HEK293 (cell line): ENCODE results near the gene RSPH1.

Experiments
- CTCF ChIA-PET: fragments of 350-600 bp; formaldehyde crosslinking; extraction: SDS; loops from one replicate; lab custom pipeline; 2021; ENCODE audit warnings: antibody characterized with exemption; lab: Yijun Ruan, JAX
- POLR2A ChIA-PET: fragments of 300-600 bp; formaldehyde crosslinking; extraction: SDS; loops from one replicate; lab custom pipeline; 2020; ENCODE audit warnings: antibody characterized with exemption, inconsistent platforms; lab: Yijun Ruan, JAX
- H3K27ac ChIP-seq: fragments of 200-500 bp; sonication (Bioruptor generic); 2 replicates; pipeline ENCODE4 v1.5.1; 2014; ENCODE audit warnings: low read depth, low read length, control low read depth, inconsistent platforms; ENCODE audit errors: extremely low read depth
- H3K36me3 ChIP-seq, 2 experiments: fragments of 200-500 bp in 1 of 2; sonication (Bioruptor generic) in 1 of 2; 1 replicate in 1 of 2; 2 replicates in 1 of 2; pipeline ENCODE4 v1.5.1; 2014 to 2017; ENCODE audit warnings: inconsistent platforms in 2 of 2, low read length in 2 of 2; ENCODE audit not compliant: control insufficient read depth in 2 of 2, insufficient read depth in 1 of 2
- H3K4me1 ChIP-seq: fragments of 200-500 bp; sonication (Bioruptor generic); 2 replicates; pipeline ENCODE4 v1.5.1; 2014; ENCODE audit warnings: mild to moderate bottlenecking, low read length, inconsistent platforms; ENCODE audit not compliant: control insufficient read depth, insufficient read depth
- H3K4me3 ChIP-seq: 2 replicates; pipeline ENCODE4 v1.5.1; 2011; ENCODE audit warnings: low read depth, mild to moderate bottlenecking, control low read depth, low read length, moderate library complexity
- H3K9me3 ChIP-seq: fragments of 200-500 bp; sonication (Bioruptor generic); 2 replicates; pipeline ENCODE4 v1.5.1; 2014; ENCODE audit warnings: low read depth, low read length, inconsistent platforms; ENCODE audit not compliant: control insufficient read depth, insufficient read depth
- KLF16 ChIP-seq: fragments of 450-650 bp; formaldehyde crosslinking; IDR thresholded peaks from 2 replicates; pipeline ENCODE4 v1.5.1; 2017; ENCODE audit warnings: missing biosample characterization, missing genetic modification characterization
- KLF8 ChIP-seq: fragments of 450-650 bp; formaldehyde crosslinking; IDR thresholded peaks from 2 replicates; pipeline ENCODE4 v1.5.1; 2016; ENCODE audit warnings: missing biosample characterization, missing genetic modification characterization
- KLF9 ChIP-seq: fragments of 450-650 bp; formaldehyde crosslinking; IDR thresholded peaks from 2 replicates; pipeline ENCODE4 v1.5.1; 2016; ENCODE audit warnings: missing biosample characterization, missing genetic modification characterization, low read depth
- OSR2 ChIP-seq: fragments of 450-650 bp; formaldehyde crosslinking; IDR thresholded peaks from 2 replicates; pipeline ENCODE4 v1.5.1; 2016; ENCODE audit warnings: missing biosample characterization, missing genetic modification characterization
- PRDM1 ChIP-seq: fragments of 450-650 bp; formaldehyde crosslinking; IDR thresholded peaks from 2 replicates; pipeline ENCODE4; 2016; ENCODE audit warnings: missing biosample characterization, missing genetic modification characterization
- SCRT2 ChIP-seq: fragments of 450-650 bp; formaldehyde crosslinking; IDR thresholded peaks from 2 replicates; pipeline ENCODE4 v1.5.1; 2016; ENCODE audit warnings: missing biosample characterization, missing genetic modification characterization
- SETDB1 ChIP-seq: IDR thresholded peaks from one replicate; pipeline ENCODE4 v1.6.1; 2017; ENCODE audit warnings: mild to moderate bottlenecking, low read length, moderate library complexity, mixed read lengths; ENCODE audit not compliant: insufficient read length
- SP2 ChIP-seq: fragments of 450-650 bp; formaldehyde crosslinking; IDR thresholded peaks from 2 replicates; pipeline ENCODE4 v1.5.1; 2016; ENCODE audit warnings: missing biosample characterization, missing genetic modification characterization
- SP3 ChIP-seq: fragments of 450-650 bp; formaldehyde crosslinking; IDR thresholded peaks from 2 replicates; pipeline ENCODE4 v1.5.1; 2016; ENCODE audit warnings: missing biosample characterization, missing genetic modification characterization
- WT1 ChIP-seq: fragments of 450-650 bp; formaldehyde crosslinking; IDR thresholded peaks from 2 replicates; pipeline ENCODE4 v1.5.1; 2016; ENCODE audit warnings: missing biosample characterization, missing genetic modification characterization
- YY1 ChIP-seq: fragments of 450-650 bp; formaldehyde crosslinking; IDR thresholded peaks from 2 replicates; pipeline ENCODE4 v1.5.1; 2018; ENCODE audit warnings: missing biosample characterization, missing genetic modification characterization
- ZBTB17 ChIP-seq: fragments of 450-650 bp; formaldehyde crosslinking; IDR thresholded peaks from 2 replicates; pipeline ENCODE4 v1.5.1; 2016; ENCODE audit warnings: missing biosample characterization, missing genetic modification characterization
- ZNF112 ChIP-seq: fragments of 450-650 bp; formaldehyde crosslinking; IDR thresholded peaks from 2 replicates; pipeline ENCODE4 v1.5.0; 2017; ENCODE audit warnings: missing biosample characterization, missing genetic modification characterization
- ZNF140 ChIP-seq: fragments of 450-650 bp; formaldehyde crosslinking; IDR thresholded peaks from 2 replicates; pipeline ENCODE4 v1.5.1; 2016; ENCODE audit warnings: missing biosample characterization, missing genetic modification characterization
- ZNF169 ChIP-seq: fragments of 450-650 bp; formaldehyde crosslinking; IDR thresholded peaks from 2 replicates; pipeline ENCODE4 v1.5.1; 2016; ENCODE audit warnings: missing biosample characterization, missing genetic modification characterization
- ZNF175 ChIP-seq: fragments of 450-650 bp; formaldehyde crosslinking; IDR thresholded peaks from 2 replicates; pipeline ENCODE4 v1.5.1; 2016; ENCODE audit warnings: missing biosample characterization, missing genetic modification characterization
- ZNF19 ChIP-seq: fragments of 450-650 bp; formaldehyde crosslinking; IDR thresholded peaks from 2 replicates; pipeline ENCODE4; 2016; ENCODE audit warnings: missing biosample characterization, missing genetic modification characterization, low read depth
- ZNF266 ChIP-seq: fragments of 450-650 bp; formaldehyde crosslinking; IDR thresholded peaks from 2 replicates; pipeline ENCODE4 v1.5.1; 2016; ENCODE audit warnings: missing biosample characterization, missing genetic modification characterization, low read depth
- ZNF341 ChIP-seq: fragments of 450-650 bp; formaldehyde crosslinking; IDR thresholded peaks from 2 replicates; pipeline ENCODE4; 2016; ENCODE audit warnings: low read depth, missing biosample characterization, missing genetic modification characterization
- ZNF37A ChIP-seq: fragments of 450-650 bp; IDR thresholded peaks from 2 replicates; pipeline ENCODE4 v1.5.1; 2018; ENCODE audit warnings: missing biosample characterization, missing genetic modification characterization
- ZNF521 ChIP-seq: fragments of 450-650 bp; formaldehyde crosslinking; IDR thresholded peaks from 2 replicates; pipeline ENCODE4 v1.5.1; 2017; ENCODE audit warnings: missing biosample characterization, mild to moderate bottlenecking, missing genetic modification characterization
- ZNF600 ChIP-seq: fragments of 450-650 bp; formaldehyde crosslinking; IDR thresholded peaks from 2 replicates; pipeline ENCODE4 v1.5.1; 2016; ENCODE audit warnings: missing biosample characterization, missing genetic modification characterization
- ZNF610 ChIP-seq: fragments of 450-650 bp; formaldehyde crosslinking; IDR thresholded peaks from 2 replicates; pipeline ENCODE4 v1.5.1; 2016; ENCODE audit warnings: missing biosample characterization, missing genetic modification characterization, borderline replicate concordance
- ZNF629 ChIP-seq: fragments of 450-650 bp; formaldehyde crosslinking; IDR thresholded peaks from 2 replicates; pipeline ENCODE4 v1.5.1; 2017; ENCODE audit warnings: missing biosample characterization, missing genetic modification characterization
- ZNF654 ChIP-seq: fragments of 450-650 bp; formaldehyde crosslinking; IDR thresholded peaks from 2 replicates; pipeline ENCODE4 v1.5.1; 2016; ENCODE audit warnings: low read depth, missing biosample characterization, missing genetic modification characterization
- ZNF792 ChIP-seq: fragments of 450-650 bp; formaldehyde crosslinking; IDR thresholded peaks from 2 replicates; pipeline ENCODE4 v1.5.1; 2016; ENCODE audit warnings: missing biosample characterization, missing genetic modification characterization
- ZXDB ChIP-seq: fragments of 450-650 bp; formaldehyde crosslinking; IDR thresholded peaks from 2 replicates; pipeline ENCODE4 v1.5.1; 2016; ENCODE audit warnings: missing biosample characterization, missing genetic modification characterization
- TF ChIP-seq, protein P1 (sequence below): sonication (generic); formaldehyde crosslinking; IDR thresholded peaks from 2 replicates; pipeline ENCODE4 v1.8.1; 2022; ENCODE audit warnings: mild to moderate bottlenecking, moderate library complexity, missing genetic modification reagents
- TF ChIP-seq, protein P2 (sequence below): fragments of 450-650 bp; formaldehyde crosslinking; conservative IDR thresholded peaks from 2 replicates; pipeline ENCODE4 v1.5.1; 2016; ENCODE audit warnings: low read depth, missing biosample characterization, missing genetic modification characterization
- TF ChIP-seq, protein P3 (sequence below): fragments of 450-650 bp; formaldehyde crosslinking; IDR thresholded peaks from 2 replicates; pipeline ENCODE4 v1.5.1; 2016; ENCODE audit warnings: missing biosample characterization, missing genetic modification characterization

The RSPH1 gene

DNA sequence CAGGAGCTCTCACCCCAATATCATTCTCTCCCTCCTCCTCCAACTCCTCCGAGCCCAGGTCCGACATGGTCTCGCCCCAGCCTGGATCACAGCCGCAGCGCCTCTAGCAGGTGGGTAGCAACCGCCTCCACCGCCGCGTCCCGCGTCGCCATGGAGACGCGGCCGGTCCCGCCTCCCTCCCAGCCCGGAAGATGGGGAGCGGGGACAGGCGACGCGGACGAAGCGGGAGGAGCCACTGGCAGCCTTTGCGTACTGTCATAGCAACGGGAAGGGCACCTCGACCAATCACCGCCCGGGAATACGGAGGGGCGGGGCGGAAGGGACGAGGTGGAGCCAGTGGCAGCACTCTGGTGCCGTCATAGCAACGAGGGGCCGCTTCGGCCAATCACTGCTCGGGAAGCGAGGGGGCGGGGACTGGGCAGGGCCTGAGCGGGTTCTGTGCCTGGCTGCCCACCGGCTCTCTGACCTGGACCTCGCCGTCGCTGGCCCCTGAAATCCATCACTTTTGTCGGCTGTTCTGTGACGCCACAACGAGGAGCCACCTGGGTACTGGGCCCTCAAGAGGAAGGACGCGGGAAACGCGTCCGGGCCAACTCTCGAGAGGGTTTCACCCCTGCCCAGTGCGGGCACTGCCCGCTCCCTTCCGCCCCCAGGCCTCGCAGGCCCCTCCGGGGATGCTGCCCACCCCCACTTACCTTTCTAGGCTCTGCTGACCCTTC lies at the start of gene RSPH1 (continued):
- TF ChIP-seq KLF16 (tag by site-specific recombination) = peak; percentile 55; the same call in 1 of the 2 replicates
- TF ChIP-seq, protein P1, sequence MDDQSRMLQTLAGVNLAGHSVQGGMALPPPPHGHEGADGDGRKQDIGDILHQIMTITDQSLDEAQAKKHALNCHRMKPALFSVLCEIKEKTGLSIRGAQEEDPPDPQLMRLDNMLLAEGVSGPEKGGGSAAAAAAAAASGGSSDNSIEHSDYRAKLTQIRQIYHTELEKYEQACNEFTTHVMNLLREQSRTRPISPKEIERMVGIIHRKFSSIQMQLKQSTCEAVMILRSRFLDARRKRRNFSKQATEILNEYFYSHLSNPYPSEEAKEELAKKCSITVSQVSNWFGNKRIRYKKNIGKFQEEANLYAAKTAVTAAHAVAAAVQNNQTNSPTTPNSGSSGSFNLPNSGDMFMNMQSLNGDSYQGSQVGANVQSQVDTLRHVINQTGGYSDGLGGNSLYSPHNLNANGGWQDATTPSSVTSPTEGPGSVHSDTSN (CRISPR knock-in tag) = peak; percentile 12; the same call in 1 of the 2 replicates
- peak; percentile 100 for TF ChIP-seq SP2 (tag by site-specific recombination)
- TF ChIP-seq SETDB1 = no peak
- TF ChIP-seq ZNF610 (tag by site-specific recombination) = peak; percentile 59; the same call in 1 of the 2 replicates
- no peak for TF ChIP-seq ZNF140
- peak; percentile 81; the same call in 1 of the 2 replicates for TF ChIP-seq ZBTB17 (tag by site-specific recombination)
- TF ChIP-seq, protein P2, sequence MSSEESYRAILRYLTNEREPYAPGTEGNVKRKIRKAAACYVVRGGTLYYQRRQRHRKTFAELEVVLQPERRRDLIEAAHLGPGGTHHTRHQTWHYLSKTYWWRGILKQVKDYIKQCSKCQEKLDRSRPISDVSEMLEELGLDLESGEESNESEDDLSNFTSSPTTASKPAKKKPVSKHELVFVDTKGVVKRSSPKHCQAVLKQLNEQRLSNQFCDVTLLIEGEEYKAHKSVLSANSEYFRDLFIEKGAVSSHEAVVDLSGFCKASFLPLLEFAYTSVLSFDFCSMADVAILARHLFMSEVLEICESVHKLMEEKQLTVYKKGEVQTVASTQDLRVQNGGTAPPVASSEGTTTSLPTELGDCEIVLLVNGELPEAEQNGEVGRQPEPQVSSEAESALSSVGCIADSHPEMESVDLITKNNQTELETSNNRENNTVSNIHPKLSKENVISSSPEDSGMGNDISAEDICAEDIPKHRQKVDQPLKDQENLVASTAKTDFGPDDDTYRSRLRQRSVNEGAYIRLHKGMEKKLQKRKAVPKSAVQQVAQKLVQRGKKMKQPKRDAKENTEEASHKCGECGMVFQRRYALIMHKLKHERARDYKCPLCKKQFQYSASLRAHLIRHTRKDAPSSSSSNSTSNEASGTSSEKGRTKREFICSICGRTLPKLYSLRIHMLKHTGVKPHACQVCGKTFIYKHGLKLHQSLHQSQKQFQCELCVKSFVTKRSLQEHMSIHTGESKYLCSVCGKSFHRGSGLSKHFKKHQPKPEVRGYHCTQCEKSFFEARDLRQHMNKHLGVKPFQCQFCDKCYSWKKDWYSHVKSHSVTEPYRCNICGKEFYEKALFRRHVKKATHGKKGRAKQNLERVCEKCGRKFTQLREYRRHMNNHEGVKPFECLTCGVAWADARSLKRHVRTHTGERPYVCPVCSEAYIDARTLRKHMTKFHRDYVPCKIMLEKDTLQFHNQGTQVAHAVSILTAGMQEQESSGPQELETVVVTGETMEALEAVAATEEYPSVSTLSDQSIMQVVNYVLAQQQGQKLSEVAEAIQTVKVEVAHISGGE (tag by site-specific recombination) = peak; percentile 76
- TF ChIP-seq PRDM1 (tag by site-specific recombination) = no peak
- TF ChIP-seq SCRT2 (tag by site-specific recombination) = peak; percentile 95
- peak; percentile 81 for TF ChIP-seq KLF9 (tag by site-specific recombination)
- TF ChIP-seq ZNF169 = no peak
- TF ChIP-seq YY1 (tag by site-specific recombination) = no peak
- TF ChIP-seq KLF8 = peak; percentile 32
- TF ChIP-seq ZNF175 = no peak
- 0 out of 2 replicates have a peak, but pooled peaks have one; percentile 46 for TF ChIP-seq ZNF341 (tag by site-specific recombination)
- TF ChIP-seq ZXDB (tag by site-specific recombination) = peak; percentile 13; the same call in 1 of the 2 replicates
- TF ChIP-seq ZNF792 (tag by site-specific recombination) = no peak
- TF ChIP-seq SP3 = peak; percentile 98
- peak; percentile 96 for TF ChIP-seq ZNF629
- TF ChIP-seq, protein P3, sequence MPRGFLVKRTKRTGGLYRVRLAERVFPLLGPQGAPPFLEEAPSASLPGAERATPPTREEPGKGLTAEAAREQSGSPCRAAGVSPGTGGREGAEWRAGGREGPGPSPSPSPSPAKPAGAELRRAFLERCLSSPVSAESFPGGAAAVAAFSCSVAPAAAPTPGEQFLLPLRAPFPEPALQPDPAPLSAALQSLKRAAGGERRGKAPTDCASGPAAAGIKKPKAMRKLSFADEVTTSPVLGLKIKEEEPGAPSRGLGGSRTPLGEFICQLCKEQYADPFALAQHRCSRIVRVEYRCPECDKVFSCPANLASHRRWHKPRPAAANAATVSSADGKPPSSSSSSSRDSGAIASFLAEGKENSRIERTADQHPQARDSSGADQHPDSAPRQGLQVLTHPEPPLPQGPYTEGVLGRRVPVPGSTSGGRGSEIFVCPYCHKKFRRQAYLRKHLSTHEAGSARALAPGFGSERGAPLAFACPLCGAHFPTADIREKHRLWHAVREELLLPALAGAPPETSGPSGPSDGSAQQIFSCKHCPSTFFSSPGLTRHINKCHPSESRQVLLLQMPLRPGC (tag by site-specific recombination) = no peak

DNA sequence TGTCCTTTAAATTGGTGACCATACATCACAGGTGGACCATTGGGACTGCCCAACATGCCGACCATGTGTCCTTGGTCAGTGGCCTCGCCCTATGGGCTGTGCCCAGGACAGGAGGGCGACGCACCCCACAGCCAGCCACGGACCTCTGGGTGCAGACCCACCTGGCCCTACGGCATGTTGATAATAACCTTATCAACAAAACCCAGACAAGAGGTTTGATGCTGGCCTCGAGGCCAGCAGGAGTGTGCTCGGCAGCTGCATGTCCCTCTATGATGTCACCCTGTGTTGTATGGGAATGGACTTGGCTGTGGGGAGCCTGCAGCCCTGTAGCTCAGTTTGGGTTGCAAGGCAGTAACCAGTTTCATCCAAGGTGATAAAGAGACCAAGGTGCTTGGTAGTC lies 49.7 kb upstream of the RSPH1 start:
- H3K4me1 ChIP-seq = no peaks in the 10 kb centered on the region
- CTCF ChIA-PET = interaction anchor here (0.6 kb wide), 1 partner anchor 56 kb away, joined by 3 read pairs; no protein-coding TSS in a partner anchor
- no peak overlapping the region for H3K27ac ChIP-seq
- H3K9me3 ChIP-seq = no peaks in the 10 kb centered on the region
- no peak overlapping the region for H3K4me3 ChIP-seq
- H3K36me3 ChIP-seq = peaks cover 0 to 37% of the 10 kb centered on the region in 2 experiments; a peak in 1 of 3 replicates
- POLR2A ChIA-PET = interaction anchor here (1.5 kb wide), 1 partner anchor 10 kb away, joined by 5 read pairs; no protein-coding TSS in a partner anchor
- no peak for TF ChIP-seq ZNF37A
- TF ChIP-seq ZNF19 = no peak
- no peak for TF ChIP-seq ZNF521 (tag by site-specific recombination)
- no peak for TF ChIP-seq ZNF600 (tag by site-specific recombination)
- TF ChIP-seq ZNF266 (tag by site-specific recombination) = no peak
- TF ChIP-seq OSR2 (tag by site-specific recombination) = no peak
- TF ChIP-seq WT1 (tag by site-specific recombination) = no peak
- no peak for TF ChIP-seq ZNF654 (tag by site-specific recombination)
- TF ChIP-seq, protein P2 (tag by site-specific recombination) = no peak
- no peak for TF ChIP-seq ZNF112
